ENCODE data around the gene CAMTA2.

DNA sequence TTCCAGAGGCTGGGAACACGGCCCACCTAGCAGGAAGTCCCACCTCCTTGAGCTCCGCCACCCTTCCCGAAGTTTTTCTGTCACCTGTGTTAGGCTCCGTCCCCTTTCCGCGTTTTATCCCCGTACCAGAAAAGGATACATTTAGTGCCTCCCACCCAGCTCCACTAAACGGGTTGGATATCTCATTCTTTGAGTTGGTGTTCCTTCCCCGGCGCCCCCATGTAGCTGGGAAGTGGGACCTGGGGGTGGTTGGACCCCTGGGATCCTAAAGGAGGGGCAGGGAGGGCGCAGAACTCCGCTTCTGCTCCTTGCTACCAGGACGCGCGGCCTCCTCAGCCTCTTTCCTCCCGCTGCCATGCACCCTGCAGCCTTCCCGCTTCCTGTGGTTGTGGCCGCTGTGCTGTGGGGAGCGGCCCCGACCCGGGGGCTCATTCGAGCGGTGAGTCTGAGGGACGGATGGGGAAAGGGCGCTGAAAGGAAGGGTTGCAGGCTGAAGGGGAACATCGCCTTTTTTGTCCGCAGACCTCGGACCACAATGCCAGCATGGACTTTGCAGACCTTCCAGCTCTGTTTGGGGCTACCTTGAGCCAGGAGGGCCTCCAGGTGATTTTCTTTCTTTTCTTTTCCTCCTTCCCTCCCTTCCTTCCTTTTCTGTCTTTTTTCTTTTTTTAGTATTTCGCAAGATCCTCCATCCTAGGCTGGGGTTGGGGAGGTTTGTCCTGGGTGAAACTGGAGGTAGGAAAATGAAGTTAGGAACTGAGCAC, 46.7 kb downstream of the CAMTA2 start:
- no peak for TF ChIP-seq RAD21 (CRISPR knock-in tag; conservative IDR thresholded peaks at IDR 0.05 in 1 of 2, IDR thresholded peaks at IDR 0.05 in 1 of 2)
- TF ChIP-seq, protein P1, sequence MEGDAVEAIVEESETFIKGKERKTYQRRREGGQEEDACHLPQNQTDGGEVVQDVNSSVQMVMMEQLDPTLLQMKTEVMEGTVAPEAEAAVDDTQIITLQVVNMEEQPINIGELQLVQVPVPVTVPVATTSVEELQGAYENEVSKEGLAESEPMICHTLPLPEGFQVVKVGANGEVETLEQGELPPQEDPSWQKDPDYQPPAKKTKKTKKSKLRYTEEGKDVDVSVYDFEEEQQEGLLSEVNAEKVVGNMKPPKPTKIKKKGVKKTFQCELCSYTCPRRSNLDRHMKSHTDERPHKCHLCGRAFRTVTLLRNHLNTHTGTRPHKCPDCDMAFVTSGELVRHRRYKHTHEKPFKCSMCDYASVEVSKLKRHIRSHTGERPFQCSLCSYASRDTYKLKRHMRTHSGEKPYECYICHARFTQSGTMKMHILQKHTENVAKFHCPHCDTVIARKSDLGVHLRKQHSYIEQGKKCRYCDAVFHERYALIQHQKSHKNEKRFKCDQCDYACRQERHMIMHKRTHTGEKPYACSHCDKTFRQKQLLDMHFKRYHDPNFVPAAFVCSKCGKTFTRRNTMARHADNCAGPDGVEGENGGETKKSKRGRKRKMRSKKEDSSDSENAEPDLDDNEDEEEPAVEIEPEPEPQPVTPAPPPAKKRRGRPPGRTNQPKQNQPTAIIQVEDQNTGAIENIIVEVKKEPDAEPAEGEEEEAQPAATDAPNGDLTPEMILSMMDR (IDR thresholded peaks at IDR 0.05 in 2 of 3, conservative IDR thresholded peaks at IDR 0.05 in 1 of 3; ENCODE audit: insufficient read depth in 2 of 3, low read depth in 1 of 3, low read length in 3 of 3): no peak
